Spleen (tissue), 7 donors: ENCODE measurements around the gene RIMBP3C.
"Not testable (repeated sequence)": the region's sequence is repeated elsewhere in the genome, so short reads cannot be mapped to it uniquely, and the experiment has no call there.

Source experiments
- CTCF ChIP-seq, 11 experiments: fragments of 200-600 bp in 7 of 11; fragments of 450-650 bp in 4 of 11; sonication (generic) in 4 of 11; IDR thresholded peaks in 8 of 11; conservative IDR thresholded peaks in 3 of 11; 1 replicate in 7 of 11; 2 replicates in 4 of 11; pipeline versions ENCODE4 v1.4.0 to v1.8.0; 2016 to 2021; ENCODE audit warnings: antibody characterized with exemption in 11 of 11, inconsistent platforms in 4 of 11, mild to moderate bottlenecking in 1 of 11
- POLR2AphosphoS5 ChIP-seq, 3 donors: sonication (generic); formaldehyde crosslinking; IDR thresholded peaks; one replicate each; pipeline ENCODE4 v1.5.1; 2017; ENCODE audit warnings: antibody characterized with exemption in 3 of 3
- donor health status: DM: no; HTN: no; CAD: no; lungs with moderate emphysema.
- donor health status: DM: no; HTN: no; CAD: no.
- donor health status: DM: no; HTN: no; CAD: no.

DNA sequence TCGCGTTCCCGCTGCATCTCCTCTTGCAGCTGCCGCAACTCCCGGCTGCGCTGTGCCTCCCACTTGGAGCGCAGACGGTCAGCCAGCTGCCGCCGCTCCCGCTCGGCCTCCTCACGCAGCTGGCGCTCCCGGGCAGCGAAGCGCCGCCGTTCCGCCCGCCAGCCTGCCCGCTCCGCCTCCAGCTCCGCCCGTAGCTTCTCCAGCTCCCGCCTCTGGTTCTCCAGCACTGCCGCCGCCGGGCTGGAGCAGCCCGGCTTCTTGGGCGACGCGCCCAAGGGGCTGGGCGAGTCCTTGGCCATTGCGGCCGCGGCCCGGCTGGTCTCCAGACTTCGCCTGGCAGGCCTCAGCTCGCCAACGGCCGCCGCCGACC lies 598 bp downstream of the RIMBP3C start:
- not testable (repeated sequence) for TF ChIP-seq CTCF (IDR thresholded peaks at IDR 0.05 in 8 of 11, conservative IDR thresholded peaks at IDR 0.05 in 3 of 11); POLR2AphosphoS5 (IDR thresholded peaks at IDR 0.05)
